Hematopoietic multipotent progenitor cell treated with erythropoietin and hydrocortisone succinate and interleukin-3 and kit ligand, for 6 days (in vitro differentiated cells): ENCODE results near the gene ZNF865.

Experiments used
- DNase-seq: peaks from one replicate; pipeline ENCODE4 v3.0.0-alpha.2; 2015

The ZNF865 gene

DNA sequence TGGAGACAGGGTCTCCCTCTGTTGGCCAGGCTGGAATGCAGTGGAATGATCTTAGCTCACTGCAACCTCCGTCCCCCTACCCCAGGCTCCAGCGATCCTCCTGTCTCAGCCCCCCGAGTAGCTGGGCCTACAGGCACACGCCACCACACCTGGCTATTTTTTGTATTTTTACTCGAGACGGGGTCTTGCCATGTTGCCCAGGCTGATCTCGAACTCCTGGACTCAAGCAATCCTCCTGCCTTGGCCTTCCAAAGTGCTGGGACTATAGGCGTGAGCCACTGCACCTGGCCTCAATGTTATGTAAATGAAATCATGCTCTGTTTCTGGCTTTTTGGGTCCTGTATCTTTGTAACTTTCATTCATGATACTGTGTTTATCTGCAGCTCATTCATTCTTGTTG lies 16.7 kb upstream of the ZNF865 start:
- no peak for DNase-seq

DNA sequence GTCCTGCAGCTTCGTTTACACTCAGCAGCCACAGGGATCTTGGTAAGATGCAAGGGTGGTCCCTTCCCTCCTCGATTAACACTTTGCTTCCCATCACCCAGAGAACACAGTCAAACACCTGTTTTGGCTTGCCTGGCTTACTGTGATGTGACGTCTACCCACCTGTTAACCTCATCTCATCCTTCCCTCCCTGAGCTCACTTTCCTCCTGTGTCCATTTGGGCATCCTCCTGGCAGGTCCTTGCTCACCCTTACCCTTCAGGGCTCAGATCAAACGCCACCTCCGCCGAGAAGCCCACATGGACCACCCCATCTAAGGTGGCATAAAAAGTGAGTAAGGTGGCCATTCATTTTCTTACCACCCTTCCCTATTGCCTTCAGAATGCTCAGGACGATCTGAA lies 15.3 kb upstream of the ZNF865 start:
- DNase-seq: no peak

DNA sequence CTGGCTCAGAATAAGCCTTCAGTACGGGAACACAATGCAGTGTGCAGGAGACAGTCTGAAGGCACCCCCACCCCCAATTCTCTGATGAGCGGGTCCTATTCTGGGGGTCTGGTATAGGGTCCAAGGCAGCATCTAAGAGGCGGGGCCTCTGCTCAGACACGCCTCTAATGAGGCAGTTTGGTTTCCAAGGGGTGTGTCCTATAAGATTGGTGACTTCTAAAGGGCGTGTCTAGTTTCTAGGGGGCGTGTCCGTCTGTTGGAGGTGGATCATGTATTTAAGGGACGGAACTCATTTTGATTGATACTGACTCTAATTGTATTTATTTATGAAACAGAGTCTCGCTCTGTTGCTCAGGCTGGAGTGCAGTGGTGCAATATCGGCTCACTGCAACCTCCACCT lies 14.8 kb upstream of the ZNF865 start:
- DNase-seq: peak; percentile 88

DNA sequence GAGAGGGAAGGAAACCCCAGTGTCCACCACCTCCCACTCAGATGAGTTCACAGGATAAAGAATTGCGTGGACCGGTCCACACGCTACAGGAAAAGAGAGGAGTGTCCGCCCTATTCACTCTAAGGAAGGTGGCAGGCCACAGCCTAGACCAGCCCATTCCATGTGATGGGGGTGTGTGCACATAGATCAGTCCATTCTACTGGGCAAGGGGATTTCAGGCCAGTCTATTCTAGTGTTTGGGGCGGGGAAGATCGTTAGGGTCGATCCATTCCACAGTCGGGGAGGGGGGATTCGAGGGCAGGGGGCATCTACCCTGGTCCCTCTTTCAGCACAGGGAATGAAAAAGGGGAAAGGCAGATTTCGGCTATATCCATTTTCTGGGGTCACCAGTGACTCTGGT lies 13.9 kb upstream of the ZNF865 start:
- no peak for DNase-seq

DNA sequence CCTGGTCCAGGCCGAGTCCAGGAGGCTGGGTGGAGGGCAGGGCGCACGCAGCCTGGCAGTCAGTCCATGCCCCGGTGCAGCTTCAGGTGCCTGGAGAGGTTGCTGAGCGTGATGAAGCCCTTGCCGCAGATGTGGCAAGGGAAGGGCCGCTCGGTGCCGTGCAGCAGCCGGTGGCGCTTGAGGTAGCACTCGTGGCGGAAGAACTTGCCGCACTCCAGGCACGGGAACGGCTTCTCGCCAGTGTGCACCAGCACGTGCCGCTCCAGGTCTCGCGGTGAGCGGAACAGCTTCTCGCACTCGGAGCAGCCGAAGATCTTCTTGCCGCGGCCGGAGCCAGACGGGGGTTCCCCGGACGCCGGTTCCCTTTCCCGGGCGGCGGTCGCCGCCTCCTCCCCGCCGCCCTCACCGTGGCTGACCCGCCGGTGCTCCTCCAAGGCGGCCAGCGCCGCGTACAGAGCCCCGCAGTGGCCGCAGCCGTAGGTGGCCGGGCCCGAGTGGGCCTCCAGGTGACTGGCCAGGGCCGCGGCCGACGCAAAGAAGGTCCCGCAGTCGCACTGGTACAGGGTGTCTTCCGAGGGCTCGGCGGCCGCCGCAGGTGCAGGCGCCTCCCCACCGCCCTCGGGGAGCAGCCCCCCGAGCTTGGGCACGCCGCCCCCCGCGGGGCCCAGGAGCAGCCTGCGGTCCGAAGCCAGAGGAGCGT lies 12.9 kb upstream of the ZNF865 start:
- no peak for DNase-seq

DNA sequence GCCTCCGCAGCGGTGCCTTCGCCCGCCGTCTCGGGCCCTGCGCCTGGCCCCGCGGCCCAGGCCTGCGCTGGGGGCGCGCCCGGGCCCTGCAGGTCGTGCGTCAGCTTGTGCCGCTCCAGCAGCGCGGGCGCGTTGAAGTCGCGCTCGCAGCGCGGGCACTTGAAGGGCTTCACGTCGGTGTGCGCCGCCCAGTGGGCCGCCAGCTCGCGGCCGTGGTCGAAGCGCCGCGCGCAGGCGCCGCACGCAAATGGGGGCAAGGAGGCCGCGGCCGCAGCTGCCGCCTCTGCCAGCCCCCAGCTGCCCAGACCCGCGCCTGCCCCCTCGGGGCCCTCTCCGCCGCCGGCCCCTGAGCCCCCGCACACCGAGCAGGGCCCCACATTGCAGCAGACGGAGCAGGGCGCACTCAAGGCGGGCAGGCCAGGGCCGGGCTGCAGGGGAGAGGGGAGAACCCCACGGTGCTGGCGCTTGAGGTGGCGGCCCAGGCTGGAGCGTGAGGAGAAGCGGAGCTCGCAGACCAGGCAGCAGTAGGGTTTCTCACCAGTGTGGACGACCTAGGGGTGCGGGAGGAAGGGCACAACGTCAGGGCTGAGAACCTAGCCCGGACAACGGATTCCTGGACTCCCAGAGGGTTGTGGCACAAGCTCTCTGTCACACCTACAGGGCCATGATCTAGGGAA lies 12.2 kb upstream of the ZNF865 start:
- DNase-seq: no peak

DNA sequence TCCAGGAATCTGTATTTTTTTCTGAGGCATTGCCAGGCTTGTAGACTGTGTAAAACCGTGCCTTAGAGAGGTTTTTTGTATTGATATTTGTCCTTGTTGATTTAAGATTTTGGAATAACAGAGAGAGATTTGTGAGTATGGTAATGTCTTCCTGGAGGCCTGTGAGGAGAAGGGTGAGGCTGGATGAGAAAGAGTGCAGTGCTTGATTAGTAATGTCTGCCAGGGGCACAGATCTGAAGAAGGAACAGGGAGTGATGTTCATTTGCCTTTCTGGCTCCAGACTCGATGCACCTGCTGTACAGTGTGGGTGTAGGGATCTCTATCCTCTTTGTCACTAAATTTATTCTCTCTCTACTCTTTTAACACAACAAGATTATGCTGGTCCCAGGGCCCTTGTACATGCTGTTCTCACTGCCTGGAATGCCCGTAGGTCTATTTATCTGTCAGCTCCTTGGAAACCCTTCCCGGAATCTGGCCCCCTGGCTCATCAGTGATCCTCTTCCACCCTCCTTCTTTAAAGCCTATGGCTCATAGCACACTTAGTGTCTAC lies 10.4 kb upstream of the ZNF865 start:
- no peak for DNase-seq

DNA sequence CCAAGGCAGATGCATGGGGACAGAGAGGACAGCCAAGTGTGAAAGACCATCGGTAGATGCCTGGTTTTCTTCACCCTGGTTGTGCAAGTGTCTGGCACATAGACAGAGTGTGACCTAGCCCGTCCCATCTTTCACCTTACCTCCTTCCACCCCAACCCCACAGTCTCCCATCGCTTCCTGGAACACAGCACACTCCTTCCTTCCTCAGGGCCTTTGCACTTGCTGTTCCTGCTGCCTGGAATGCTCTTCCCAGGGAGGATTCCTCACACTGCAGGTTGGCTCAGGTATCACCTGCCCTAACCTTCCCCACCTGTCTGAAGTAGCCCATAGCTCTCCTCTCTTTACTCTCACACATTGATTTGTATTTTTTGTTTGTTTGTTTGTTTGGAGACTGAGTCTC lies 9.1 kb upstream of the ZNF865 start:
- no peak for DNase-seq

DNA sequence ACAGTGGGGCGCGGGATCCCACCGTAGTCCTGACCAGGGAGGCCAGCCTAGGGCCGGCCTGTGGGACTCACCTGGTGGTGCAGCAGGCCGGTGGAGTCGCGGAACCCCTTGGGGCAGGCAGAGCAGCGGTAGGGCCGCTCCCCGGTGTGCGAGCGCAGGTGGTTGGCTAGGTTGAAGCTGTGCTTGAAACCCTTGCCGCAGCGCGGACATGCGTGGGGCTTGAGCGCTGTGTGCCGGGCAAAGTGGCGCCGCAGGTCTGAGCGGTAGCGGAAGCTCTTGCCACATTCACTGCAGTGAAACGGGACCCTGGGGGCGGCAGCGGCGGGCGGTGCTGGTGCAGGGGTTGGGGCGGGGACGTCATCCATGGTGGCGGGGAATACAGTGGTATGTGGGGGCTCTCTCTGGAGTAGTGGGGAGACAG lies 7.9 kb upstream of the ZNF865 start:
- DNase-seq: no peak

DNA sequence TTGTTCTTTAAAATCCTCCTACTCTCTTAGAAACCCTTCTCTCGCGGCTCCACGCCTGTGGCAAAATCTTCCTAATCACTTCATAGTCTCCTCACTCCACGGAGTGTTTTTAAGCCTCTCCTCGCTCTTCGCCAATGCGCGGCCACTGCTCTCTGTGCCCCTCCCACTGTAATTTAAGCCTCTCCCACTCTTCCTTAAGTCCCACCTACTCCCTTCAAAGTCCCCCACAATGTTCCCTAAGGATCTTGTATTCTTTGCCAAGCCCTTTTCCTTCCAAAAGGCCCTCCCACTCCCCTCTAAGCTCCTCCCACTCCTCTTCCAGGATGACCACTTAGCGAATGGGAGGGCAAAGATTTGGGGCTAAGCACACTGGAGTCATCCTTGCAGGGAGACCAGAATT lies 7.4 kb upstream of the ZNF865 start:
- no peak for DNase-seq

DNA sequence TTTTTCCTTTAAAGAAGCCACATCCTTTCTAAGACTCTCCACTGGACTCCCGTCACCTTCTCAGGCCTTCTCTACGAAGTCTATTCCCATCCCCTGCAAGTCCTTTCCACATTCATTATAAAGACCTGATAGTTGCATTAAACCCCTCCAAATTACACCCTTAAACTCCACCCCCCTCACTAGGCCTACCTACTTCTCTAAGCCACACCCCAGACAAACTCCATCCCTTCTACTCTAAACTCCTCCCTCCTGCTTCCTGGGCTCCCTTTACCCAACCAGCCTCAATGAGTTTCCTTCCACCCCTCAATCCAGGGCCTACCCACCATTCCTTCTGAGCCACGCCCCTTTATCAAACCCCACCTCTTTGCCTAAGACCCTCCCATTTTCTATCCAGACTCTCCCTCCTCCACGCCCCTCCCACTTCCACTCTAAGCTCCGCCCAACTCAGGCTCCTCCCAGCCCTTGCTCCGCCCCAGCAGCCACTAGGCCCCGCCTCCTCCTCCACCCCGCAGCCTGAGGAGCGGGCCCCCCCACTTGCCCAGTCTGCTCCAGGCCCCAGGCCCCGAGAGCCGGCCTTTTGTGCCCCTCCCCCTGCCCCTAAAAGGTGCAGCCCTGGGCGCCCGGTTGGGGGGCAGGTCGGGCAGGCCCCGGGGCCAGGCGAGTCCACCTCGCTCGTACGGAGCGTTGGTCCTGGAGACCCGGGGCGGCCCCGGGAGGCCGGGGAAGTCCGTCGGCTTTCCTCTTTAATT lies 6.6 kb upstream of the ZNF865 start:
- DNase-seq: peak; percentile 97

DNA sequence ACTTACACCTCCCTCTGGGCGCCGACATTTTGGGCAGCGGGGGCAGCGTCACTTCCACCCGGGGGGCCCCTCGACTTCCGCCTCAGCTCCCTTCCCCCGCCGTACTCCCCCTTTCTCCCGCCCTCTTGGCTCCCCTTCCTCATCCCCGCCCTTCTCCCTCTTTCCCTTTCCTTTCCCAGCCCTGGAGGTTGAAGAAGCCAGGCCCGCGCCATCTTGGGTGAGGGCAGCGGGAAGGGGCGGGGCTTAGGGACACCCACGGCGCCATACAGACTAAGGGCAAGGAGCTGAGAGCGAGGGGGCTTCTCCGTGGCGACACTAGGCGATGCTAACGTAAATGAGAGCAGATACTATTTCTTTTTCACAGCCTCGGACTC lies 6.0 kb upstream of the ZNF865 start, which contains the start of gene FIZ1:
Gene FIZ1 (minus strand): TSS at position 50 of the 374 bp plus-strand sequence. CDS start 1,652 bp downstream, outside the sequence.
- DNase-seq: peak; percentile 100

DNA sequence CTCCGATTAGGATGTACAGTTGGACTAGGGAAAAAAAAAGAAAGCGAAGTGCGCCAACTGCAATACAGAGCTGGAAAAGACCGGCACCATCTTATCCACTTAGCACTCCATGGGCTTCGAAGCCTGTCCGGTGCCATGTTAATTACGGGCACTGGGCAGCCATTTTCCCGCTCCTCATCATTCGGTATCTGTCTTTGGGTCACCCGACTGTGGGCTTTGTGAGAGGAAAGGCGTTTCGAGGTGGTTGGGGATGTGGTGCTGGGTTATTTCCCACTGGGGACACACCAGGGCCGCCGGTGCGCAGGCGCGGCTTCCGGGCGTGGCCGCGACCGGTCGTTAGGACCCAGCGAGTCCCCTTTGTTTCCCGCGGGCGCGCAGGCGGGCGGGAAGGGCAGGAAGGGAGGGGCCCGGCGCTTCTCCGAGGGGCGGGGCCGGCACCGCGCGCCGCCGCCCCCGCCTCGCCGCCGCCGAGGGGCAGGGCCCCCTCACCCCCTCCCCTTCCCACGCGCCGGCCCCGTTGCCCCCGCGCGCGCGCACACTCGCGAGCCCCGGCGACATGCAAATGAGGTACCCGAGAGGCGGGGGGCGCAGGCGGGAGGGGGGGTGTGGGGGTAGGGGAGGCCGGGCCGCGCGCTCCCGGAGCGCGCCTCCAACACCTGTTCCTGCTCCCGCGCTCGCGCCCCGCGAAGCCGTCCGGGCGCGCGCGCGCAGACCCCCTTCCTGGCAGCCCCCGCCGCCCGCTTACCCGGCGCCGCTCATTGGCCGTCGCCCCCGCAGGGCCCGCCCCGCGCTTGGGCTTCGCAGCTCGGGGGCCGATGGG lies 5.4 kb upstream of the ZNF865 start, which contains the start of gene ZNF524:
Gene ZNF524 (plus strand): TSS at position 447 of the 820 bp plus-strand sequence. CDS start 1,825 bp downstream, outside the sequence.
- peak; percentile 95 for DNase-seq

DNA sequence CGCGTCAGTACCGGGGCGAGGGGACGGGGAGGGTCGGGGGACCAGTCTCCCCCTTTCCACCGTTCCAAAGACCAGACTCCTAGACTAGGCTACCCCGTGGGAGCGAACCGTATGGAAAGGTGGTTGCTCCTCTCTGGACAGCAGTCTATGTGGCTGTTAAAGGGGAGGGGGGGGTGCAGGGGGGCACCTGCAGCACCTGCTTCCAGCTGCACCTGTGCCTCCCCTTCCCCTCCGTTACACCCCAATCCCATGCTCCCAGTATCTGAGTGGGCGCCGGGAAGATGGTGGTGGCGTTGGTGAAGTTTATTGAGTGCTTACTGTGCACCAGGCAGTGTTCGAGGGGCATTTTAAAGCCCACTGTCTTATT lies 4.8 kb upstream of the ZNF865 start:
- no peak for DNase-seq

DNA sequence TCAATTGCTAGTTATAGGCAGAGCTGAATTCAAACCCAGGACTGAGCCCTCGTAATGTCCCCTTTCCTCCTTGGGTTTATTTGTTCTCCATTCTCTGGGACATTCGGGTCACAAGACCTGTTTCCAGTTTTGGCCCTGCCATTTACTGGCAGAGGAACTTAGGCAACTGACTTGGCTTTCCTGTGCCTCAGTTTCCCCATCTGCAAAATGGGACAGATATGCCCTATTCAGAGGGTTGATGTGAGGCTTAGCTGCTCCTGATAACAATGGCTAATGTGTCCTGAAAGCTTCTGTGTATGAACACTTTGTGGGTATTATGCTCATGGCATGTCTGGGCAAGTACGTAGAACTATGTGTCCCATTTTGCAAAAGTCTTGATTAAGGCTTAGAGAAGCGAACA lies 4.4 kb upstream of the ZNF865 start:
- peak; percentile 29 for DNase-seq

DNA sequence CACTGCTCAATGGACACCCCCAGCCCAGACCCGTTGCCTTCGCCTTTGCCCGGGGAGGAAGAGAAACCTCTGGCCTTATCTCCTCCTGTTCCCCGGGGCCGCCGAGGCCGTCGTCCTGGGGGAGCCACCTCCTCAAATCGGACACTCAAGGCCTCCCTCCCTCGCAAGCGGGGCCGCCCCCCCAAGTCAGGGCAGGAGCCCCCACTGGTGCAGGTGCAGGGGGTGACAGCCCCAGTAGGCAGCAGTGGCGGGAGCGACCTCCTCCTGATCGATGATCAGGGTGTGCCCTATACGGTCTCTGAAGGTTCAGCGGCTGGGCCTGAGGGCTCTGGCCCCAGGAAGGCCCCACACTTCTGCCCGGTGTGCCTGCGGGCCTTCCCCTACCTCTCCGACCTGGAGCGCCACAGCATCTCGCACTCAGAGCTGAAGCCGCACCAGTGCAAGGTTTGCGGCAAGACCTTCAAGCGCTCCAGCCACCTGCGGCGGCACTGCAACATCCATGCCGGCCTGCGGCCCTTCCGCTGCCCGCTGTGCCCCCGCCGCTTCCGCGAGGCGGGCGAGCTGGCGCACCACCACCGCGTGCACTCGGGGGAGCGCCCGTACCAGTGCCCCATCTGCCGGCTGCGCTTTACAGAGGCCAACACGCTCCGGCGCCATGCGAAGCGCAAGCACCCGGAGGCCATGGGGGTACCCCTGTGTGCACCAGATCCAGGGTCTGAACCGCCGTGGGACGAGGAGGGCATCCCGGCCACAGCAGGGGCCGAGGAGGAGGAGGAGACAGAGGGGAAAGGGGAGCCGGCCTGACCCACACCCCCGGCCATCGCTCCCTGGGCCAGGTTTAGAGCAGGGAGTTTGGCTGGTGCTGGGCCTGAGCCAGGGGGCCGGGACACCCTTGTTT lies 3.1 kb upstream of the ZNF865 start:
- no peak for DNase-seq

DNA sequence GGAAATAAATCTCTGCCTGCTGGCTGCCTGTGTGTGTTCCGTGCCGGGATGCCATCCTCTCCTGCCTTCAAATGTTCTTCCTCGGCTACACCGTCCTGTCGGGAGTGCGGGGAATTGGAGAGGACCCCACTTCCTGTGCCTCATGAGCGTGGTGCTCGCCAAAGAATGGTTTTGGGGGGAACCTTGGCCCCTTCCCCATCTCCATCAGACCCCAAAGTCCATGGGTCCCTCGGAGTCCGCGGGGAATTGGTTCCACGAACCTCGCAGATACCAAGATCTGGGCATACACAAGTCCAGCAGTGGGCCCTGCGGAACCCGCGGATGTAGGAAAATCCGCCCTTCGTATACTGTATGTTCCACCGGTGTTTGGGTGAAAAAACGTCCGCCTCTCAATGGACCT lies 2.3 kb upstream of the ZNF865 start:
- no peak for DNase-seq

DNA sequence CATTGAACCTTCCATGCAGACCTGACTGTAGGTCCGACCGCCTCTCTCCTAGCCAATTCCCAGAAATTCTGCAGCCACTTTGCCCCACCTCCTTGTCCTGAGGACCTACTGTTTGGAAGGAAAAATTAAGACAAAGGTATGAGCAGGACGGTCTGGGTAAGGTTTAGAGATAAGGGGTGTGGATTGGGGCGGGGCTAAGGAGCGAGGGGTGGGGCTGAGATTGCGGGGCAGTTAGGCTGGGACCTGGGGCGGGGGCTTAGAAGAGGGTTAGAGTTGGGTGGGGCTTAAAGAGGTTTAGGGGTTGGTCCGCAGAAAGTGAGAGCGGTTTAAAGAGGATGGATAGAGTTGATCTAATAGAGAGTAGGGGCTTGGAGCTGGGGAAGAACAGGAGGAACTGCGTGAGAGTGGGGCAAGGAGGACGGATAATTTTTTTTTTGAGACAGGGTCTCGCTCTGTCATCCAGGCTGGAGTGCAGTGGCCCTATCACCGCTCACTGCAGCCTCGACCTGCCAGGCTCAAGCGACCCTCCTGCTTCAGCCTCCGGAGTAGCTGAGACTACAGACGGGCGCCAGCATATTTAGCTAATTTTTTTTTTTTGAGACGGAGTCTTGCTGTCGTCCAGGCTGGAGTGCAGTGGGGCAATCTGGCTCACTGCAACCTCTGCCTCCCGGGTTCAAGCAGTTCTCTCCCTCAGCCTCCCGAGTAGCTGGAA lies 1.7 kb upstream of the ZNF865 start:
- DNase-seq: peak; percentile 66

DNA sequence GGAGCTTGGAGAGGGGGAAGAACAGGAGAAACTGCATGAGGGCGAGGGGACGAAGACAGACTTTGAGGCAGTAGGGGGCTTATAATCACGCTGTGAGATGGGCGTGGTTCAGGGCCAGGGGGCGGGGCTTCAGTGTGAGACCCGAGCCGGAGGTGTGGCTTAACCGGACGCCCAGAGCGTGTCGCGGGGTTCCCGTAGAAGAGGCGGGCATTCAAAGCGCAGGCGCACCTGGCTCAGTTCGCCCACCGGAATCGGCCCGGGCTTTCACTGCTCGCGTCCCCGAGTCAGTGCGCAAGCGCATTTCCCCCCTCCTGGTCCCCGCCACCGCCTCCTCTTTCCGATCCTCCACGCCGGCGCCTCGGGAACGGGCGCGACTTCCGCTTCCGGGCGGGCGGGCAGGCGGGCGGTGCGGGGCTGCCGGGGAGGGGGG lies 225 bp upstream of the ZNF865 start:
- peak; percentile 99 for DNase-seq

DNA sequence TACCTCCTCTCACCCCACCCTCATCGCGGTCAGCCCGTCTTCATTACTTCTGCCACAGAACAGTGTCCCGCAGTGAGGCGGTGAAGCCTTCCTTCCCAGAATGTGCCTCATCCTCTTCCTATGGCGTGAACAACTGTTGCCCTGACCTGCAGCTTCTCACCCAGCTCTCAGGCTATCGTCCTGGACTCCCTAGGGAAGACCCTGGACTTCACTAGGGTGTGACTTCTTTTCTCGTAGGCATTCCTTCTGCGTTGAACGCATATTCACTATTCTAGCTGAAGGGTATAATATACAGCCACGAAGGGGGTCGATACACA lies 982 bp downstream of the ZNF865 start:
- DNase-seq: no peak

DNA sequence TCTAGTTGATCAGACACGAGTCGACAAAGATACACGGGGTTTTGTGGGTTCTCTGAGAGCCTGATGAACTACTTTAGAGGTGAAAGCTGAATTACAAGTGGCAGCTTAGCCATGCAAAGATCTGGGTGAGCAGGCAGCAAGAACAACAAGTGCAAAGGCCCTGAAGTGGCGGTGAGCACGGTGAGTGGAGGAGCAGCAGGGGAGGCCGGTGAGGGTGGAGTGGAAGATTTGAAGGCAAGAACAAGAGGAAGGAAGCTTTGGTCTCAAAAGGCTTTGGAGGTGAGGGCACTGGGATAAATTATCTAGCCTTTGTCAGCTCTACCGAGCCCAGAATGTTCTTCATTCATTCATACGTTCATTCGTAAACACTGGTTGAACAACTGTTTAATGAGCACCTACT lies 1.4 kb downstream of the ZNF865 start:
- DNase-seq: no peak
